Gastrocnemius medialis (tissue), 4 donors: ENCODE data around the gene WIF1.

Experiments
- POLR2A ChIP-seq, 2 donors: fragments of 450-650 bp; IDR thresholded peaks; one replicate each; pipeline ENCODE4 v1.6.1; 2017; ENCODE audit warnings: antibody characterized with exemption in 2 of 2, mild to moderate bottlenecking in 2 of 2, moderate library complexity in 2 of 2
- TF ChIP-seq, protein P1 (sequence below), 5 experiments: fragments of 450-650 bp in 3 of 5; fragments of 200-600 bp in 2 of 5; sonication (generic) in 2 of 5; IDR thresholded peaks in 4 of 5; conservative IDR thresholded peaks in 1 of 5; 1 replicate in 4 of 5; 2 replicates in 1 of 5; pipeline ENCODE4 v1.5.1; 2016 to 2019; ENCODE audit warnings: antibody characterized with exemption in 5 of 5, mild to moderate bottlenecking in 3 of 5, moderate library complexity in 3 of 5

DNA sequence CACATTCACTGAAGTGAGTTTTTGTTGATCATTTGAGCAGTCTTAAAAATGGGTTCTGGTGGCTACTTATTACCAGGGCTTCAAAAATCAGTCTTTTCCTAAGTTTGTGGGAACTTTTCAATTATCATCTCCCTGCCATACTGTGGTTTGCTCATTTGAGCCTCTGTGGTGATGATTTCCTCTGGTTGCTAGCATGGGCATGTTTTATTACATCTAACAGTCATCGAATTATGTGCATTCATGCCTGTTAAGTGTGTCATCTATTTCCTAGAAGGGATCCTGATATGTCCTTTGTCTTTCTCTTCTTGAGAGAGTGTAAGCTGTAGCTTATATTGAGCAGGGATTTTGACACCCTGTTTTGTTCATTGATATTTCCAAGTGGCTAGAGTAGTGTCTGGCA, 116.8 kb downstream of the WIF1 start:
- TF ChIP-seq, protein P1, sequence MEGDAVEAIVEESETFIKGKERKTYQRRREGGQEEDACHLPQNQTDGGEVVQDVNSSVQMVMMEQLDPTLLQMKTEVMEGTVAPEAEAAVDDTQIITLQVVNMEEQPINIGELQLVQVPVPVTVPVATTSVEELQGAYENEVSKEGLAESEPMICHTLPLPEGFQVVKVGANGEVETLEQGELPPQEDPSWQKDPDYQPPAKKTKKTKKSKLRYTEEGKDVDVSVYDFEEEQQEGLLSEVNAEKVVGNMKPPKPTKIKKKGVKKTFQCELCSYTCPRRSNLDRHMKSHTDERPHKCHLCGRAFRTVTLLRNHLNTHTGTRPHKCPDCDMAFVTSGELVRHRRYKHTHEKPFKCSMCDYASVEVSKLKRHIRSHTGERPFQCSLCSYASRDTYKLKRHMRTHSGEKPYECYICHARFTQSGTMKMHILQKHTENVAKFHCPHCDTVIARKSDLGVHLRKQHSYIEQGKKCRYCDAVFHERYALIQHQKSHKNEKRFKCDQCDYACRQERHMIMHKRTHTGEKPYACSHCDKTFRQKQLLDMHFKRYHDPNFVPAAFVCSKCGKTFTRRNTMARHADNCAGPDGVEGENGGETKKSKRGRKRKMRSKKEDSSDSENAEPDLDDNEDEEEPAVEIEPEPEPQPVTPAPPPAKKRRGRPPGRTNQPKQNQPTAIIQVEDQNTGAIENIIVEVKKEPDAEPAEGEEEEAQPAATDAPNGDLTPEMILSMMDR (IDR thresholded peaks at IDR 0.05 in 4 of 5, conservative IDR thresholded peaks at IDR 0.05 in 1 of 5) = no peak
- TF ChIP-seq POLR2A (IDR thresholded peaks at IDR 0.05) = no peak
